Activated T-helper 1 cell treated with Interleukin-2 at 50 U/mL for 16 hours (primary cell): Measurements from ENCODE around the gene USP4.
A peak's percentile ranks its signal among the peaks of the same experiment; 100 is the strongest.
"Not testable (repeated sequence)": the region's sequence is repeated elsewhere in the genome, so short reads cannot be mapped to it uniquely, and the experiment has no call there.

Experiments
- DNase-seq: peaks from one replicate; pipeline ENCODE4 v3.0.0-alpha.2; 2020; ENCODE audit warnings: low read depth

USP4 gene

GRCh38 chr3:49339941-49340800, at the start of gene USP4:
USP4 (minus strand) TSS chr3:49340053; CDS start chr3:49340024, 29 bp downstream.
- DNase-seq: peak; percentile 92

DNA sequence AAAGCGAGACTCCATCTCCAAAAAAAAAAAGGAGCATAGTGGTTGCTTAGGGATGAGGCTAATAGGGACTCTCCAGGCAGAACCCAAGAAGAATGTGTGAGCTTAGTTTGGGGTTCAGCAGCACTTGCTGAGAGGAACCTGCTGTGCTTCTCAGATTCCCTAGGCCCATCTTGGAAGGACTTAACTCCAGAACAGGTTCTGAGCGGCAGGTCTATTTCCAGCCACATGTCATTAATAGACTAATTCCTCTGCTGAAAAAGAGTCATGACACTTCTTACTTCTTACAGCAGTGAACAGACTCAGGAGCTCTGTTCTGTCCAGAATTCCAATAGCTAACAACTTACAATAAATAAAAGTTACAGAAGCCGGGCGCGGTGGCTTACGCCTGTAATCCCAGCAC, 49.4 kb upstream of the USP4 start:
- no peak for DNase-seq

DNA sequence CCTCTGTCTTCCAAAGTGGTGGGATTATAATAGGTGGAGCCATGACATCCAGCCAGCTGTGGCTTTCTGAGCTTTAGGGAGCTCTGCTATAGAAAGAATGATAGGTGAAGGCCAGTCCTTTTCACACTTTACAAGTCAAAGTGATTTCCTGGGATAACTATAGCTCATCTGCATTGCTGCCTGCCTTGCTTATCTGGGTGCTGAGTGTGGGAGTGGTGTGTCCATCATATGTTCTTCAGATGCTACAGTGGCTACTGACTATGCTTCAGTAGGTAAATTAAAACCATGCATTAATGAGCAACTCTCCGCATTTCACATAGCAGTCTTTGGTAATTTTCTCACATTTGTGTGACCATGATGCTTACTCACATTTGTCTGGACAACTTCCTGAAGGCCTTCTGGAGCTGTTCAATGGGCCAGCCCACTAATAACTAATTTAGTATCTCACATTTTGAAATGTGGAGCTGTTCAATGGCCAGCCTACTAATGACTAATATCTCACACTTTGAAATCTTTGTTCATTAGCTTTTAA, 48.5 kb upstream of the USP4 start:
- DNase-seq: no peak

DNA sequence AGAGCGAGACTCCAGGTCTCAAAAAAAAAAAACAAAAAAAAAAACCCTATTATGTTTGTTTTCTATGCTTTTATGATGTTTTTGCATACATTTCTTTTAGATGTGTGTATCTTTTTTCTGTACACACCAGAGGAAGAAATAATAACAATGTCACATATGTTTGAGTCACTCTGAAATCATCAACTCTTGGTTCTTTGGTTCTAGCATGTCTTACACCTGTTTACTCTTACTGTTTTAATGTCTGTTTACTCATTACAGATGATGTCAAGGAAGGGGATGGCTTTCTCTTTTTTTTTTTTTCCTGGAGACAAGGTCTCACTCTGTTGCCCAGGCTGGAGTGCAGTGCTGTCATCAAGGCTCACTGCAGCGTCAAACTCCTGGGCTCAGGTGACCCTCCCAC, 47.9 kb upstream of the USP4 start:
- DNase-seq: no peak

GRCh38 chr3:49386056-49386756, 46.4 kb upstream of the USP4 start:
- no peak for DNase-seq

- DNase-seq: no peak
These were observed 45.8 kb upstream of the USP4 start for GRCh38 chr3:49385617-49386016.

DNA sequence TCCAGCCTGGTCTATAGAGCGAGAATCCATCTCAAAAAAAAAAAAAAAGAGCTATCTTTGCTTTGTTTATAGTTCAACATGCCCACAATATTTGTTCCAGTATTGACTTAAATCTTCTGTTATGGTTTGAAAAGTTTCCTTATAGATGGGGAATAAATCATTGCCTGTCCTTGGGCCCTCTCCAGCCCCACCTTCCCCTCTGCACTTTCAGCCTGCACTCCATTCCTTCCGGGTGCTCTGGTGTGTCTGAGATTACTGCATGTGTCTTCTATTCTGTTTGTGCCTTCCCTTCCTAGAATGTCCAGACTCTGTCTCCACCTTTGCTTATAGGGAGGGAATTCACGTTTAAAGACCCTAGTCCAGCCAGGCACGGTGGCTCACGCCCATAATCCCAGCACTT, 43.5 kb upstream of the USP4 start:
- DNase-seq: no peak

DNA sequence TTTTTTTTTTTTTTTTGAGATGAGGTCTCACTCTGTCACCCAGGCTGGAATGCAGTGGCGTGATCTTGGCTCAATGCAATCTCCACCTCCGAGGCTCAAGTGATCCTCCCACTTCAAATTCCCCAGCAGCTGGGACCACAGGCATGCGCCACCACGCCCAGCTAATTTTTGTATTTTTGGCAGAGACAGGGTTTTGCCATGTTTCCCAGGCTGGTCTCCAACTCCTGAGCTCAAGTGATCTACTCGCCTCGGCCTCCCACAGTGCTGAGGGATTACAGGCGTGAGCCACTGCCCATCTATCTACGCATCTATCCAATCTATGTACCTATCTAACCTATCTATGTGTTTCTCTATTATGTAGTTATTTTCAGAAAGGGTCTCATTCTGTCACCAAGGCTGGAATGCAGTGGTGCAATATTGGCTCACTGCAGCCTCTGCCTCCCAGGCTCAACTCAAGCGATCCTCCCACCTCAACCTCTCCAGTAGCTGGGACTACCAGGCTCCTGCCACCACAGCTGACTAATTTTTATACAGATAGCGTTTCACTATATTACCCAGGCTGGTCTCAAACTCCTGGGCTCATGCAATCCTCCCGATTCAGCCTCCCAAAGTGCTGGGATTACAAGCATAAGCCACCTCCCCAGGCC, 38.5 kb upstream of the USP4 start:
- DNase-seq: no peak

- DNase-seq: peak; percentile 6
These were observed 37.6 kb upstream of the USP4 start for GRCh38 chr3:49377483-49377882.

DNA sequence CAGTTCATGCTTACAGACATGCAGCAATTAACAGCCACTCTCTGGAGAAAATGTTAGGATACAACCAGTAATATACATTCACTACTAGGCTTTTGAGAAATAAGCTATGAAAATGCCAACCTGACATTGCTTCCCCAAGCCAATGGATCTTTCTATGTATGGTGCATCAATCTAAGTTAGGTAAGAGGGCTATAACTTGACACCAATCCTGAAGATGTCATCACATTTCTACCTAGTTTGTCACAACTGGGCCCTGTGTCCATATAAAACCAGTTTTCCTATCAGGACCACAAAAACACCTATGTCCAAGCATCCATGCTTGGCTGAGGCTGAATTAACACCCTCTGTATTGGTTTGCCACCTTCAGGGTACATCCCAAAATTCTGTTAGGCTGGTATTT, 32.1 kb upstream of the USP4 start:
- no peak for DNase-seq

GRCh38 chr3:49370585-49371290, 30.9 kb upstream of the USP4 start:
- no peak for DNase-seq

- DNase-seq: no peak
These were observed 22.7 kb upstream of the USP4 start for GRCh38 chr3:49362561-49362960.

DNA sequence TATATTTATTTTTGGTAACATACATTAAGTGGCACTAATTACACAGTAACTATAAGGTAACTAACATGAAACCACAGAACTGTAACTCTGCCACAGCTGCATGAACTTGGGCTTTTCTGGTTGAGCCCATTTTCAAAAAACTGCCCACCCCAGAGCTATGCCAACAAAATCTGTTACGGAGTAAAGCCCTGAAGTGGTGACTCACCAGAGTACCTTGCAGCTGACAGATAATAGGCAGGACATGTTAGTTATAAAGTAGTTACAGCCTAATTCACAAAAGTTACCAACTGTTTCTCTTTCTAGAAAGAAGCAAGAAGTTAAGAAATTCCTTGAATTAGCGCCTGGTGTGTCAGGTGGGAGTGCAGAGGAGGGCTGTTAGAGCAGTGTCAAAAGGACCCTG, 19.8 kb upstream of the USP4 start:
- DNase-seq: no peak

- no peak for DNase-seq
These were observed 19.0 kb upstream of the USP4 start for GRCh38 chr3:49358884-49359225.

GRCh38 chr3:49358217-49358883, 18.5 kb upstream of the USP4 start, which contains the start of gene GPX1:
GPX1 (minus strand) TSS chr3:49358353; CDS start chr3:49358278, 75 bp downstream.
- DNase-seq: peak; percentile 64

DNA sequence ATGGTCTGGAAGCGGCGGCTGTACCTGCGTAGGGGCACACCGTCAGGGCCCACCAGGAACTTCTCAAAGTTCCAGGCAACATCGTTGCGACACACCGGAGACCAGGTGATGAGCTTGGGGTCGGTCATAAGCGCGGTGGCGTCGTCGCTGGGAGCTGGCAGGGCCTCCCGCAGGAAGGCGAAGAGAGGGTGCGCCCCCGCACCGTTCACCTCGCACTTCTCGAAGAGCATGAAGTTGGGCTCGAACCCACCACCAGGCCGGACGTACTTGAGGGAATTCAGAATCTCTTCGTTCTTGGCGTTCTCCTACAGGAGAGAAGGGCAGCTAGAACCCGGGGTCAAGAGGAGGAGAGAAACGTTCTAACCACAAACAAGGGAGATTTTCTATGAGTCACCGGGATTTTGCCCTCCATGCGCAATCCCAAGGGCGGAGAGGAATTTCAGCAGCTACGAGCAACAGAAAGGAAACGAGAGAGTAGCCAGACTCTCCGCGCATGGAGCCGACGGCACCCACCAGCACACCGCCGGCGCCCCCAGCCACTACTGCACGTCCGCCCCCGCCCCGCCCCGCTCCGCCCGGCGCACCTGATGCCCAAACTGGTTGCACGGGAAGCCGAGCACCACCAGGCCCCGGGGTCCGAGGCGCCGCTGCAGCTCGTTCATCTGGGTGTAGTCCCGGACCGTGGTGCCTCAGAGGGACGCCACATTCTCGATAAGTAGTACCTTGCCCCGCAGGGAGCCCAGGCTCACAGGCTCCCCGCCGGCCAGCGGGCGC, 17.8 kb upstream of the USP4 start:
- peak; percentile 28 for DNase-seq

GRCh38 chr3:49357095-49357442, 17.2 kb upstream of the USP4 start:
- not testable (repeated sequence) for DNase-seq

GRCh38 chr3:49352890-49353421, 13.1 kb upstream of the USP4 start:
- DNase-seq: no peak

DNA sequence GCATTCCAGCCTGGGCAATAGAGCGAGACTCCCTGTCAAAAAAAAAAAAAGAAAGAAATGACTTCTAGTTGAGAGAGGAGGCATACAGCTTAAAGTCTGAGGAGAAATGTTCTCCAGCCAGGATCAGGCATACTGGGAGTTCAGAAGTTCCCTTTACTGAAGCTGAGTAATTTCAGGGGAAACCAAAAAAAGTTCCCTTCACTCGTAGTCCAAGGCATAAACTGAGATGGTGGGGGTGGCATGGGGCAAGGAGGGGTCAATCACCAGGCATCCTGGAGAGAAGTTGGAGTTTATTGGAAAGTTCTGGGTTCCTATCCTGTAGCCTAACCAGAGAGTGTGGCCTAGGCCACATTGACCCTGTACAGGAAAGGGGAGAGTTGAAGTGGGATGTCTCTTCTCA, 12.4 kb upstream of the USP4 start:
- DNase-seq: no peak

GRCh38 chr3:49351521-49352011, 11.7 kb upstream of the USP4 start:
- DNase-seq: no peak
